ENCODE results near the gene GRID2. TPM values are rescaled to one million over a fixed set of nuclear protein-coding genes. Genes with fewer than 3 reads are reported as not detected.

The GRID2 gene
- total and polyA plus RNA-seq, 5 experiments from 2014 or later, result not detected

DNA sequence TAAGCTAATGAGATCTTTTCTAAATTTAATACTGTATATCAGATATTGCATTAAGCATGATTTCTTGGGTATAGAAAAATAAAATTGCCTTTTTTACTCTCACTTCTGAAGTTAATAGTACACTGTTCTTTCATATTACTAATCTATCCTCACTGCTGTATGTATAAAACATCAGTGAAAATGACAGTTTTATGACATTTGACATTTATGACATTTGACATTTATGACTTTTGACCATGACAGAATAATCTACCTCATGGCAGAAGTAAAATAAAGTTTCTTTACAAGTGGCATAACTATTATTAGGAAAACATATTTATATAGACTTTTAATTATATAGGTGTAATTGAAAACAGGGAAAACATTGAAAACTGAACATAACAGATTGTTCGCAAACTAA lies 13.3 kb downstream of the GRID2 start:
- DNase-seq (no peak), ATAC-seq (no peak)
- POLR2A ChIA-PET, result no interaction called here
- H3K9me3 Mint-ChIP-seq, result peaks cover 0 to 14% (median 3%) of the 10 kb centered on the region in 9 donors
- no peaks in the 10 kb centered on the region for H3K4me1 Mint-ChIP-seq
- no peak overlapping the region for H3K27ac Mint-ChIP-seq
- no peaks in the 10 kb centered on the region for H3K27me3 Mint-ChIP-seq
- H3K36me3 Mint-ChIP-seq, result no peaks in the 10 kb centered on the region
- H3K4me3 Mint-ChIP-seq, result no peak overlapping the region

GRCh38 chr4:92328095-92328494 lies 24.3 kb downstream of the GRID2 start:
- no peak overlapping the region for H3K4me3 Mint-ChIP-seq
- H3K4me1 Mint-ChIP-seq, result no peaks in the 10 kb centered on the region
- POLR2A ChIA-PET, result no interaction called here
- H3K9me3 Mint-ChIP-seq, result peaks cover 0 to 8% (median 0%) of the 10 kb centered on the region in 9 donors
- DNase-seq (no peak), ATAC-seq (no peak)
- H3K27ac Mint-ChIP-seq, result no peak overlapping the region
- no peaks in the 10 kb centered on the region for H3K27me3 Mint-ChIP-seq
- no peaks in the 10 kb centered on the region for H3K36me3 Mint-ChIP-seq

DNA sequence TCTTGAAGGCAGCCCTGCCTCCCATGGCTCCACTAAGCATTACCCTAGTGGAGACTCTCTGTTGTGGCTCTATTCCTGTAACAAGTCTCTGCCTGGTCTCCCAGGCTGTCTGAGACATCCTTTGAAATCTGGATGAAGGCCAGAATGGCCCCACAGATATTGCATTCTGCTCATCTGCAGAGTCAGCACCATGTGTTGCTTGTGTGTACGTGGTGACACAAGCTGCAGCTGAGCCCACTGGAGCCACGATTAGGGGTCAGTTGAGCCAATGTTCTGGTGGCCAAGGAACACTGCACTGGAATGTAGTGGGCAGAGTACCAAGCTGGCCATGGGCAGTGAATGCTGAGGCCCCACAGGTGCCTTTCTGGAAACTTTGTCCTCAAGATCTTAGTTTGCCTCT lies 29.2 kb downstream of the GRID2 start:
- Mint-ChIP-seq H3K27me3 (no peaks in the 10 kb centered on the region), H3K4me3 (no peak overlapping the region), H3K27ac (no peak overlapping the region), H3K36me3 (no peaks in the 10 kb centered on the region), H3K9me3 (peaks cover 0 to 10% (median 2%) of the 10 kb centered on the region in 9 donors), H3K4me1 (no peaks in the 10 kb centered on the region)
- no peak for ATAC-seq
- POLR2A ChIA-PET, result no interaction called here
- DNase-seq, result no peak

DNA sequence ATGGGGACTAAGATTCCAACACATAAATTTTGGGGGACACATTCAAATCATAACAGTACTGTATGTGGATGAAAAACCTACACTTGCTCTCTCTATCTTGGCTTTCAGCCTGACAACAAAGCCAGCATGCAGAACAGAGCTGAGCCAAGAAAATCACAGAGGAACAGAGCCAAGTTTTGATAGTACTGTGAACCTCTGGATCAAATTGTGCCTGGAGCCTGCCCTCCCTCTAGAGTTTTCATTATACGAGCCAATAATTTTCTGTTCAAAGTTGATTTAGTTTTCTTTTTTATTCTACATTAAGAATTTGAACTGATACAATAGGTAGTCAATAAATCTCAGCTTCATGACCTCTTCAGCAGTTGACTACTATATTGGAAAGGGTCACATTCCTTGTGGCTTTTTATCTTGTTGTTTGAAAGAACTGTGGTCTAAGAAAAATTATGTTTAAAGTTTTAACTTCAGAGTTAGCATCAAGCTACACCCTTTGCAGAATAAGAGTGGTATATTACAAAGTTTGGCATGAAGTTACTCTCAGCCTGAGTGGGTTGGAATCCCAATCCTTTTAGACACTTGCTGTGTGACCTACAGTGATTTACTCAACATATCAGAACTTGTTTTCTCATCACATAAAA lies 31.1 kb downstream of the GRID2 start:
- Mint-ChIP-seq H3K27ac (no peak overlapping the region), H3K9me3 (peaks cover 0 to 16% (median 2%) of the 10 kb centered on the region in 9 donors), H3K4me1 (no peaks in the 10 kb centered on the region), H3K36me3 (no peaks in the 10 kb centered on the region), H3K4me3 (no peak overlapping the region), H3K27me3 (no peaks in the 10 kb centered on the region)
- DNase-seq, result no peak
- POLR2A ChIA-PET, result no interaction called here
- no peak for ATAC-seq

GRCh38 chr4:92339676-92340075 lies 35.9 kb downstream of the GRID2 start:
- H3K27ac Mint-ChIP-seq, result no peak overlapping the region
- no peak for ATAC-seq
- no peaks in the 10 kb centered on the region for H3K4me1 Mint-ChIP-seq
- no peak overlapping the region for H3K4me3 Mint-ChIP-seq
- H3K9me3 Mint-ChIP-seq, result peaks cover 0 to 16% (median under 1%) of the 10 kb centered on the region in 9 donors
- POLR2A ChIA-PET, result no interaction called here
- H3K27me3 Mint-ChIP-seq, result no peaks in the 10 kb centered on the region
- DNase-seq, result no peak
- H3K36me3 Mint-ChIP-seq, result no peaks in the 10 kb centered on the region

DNA sequence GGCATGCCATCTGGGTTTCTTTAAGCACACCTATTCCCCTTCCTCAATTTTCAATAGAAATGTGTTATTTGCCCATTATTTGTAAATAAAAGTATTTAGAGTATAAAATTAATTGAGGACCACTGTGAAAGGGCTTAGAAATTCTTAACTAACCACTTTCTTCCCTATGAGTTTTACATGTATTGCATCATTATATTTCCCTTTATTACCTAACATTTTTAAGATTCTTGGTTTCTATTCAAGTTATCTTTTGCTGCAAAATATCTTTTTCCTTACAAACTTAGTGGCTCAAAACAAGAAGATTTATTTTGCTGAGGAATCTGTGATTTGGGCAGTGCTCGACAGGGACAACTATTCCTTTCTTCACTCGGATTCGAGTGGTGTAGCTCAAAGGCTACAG lies 40.5 kb downstream of the GRID2 start:
- no peaks in the 10 kb centered on the region for H3K36me3 Mint-ChIP-seq
- peaks cover 0 to 9% (median 0%) of the 10 kb centered on the region in 9 donors for H3K9me3 Mint-ChIP-seq
- H3K27me3 Mint-ChIP-seq, result no peaks in the 10 kb centered on the region
- no peak for DNase-seq
- H3K27ac Mint-ChIP-seq, result no peak overlapping the region
- POLR2A ChIA-PET, result no interaction called here
- no peak for ATAC-seq
- H3K4me1 Mint-ChIP-seq, result no peaks in the 10 kb centered on the region
- H3K4me3 Mint-ChIP-seq, result no peak overlapping the region

GRCh38 chr4:92346289-92346688 lies 42.5 kb downstream of the GRID2 start:
- DNase-seq, result no peak
- Mint-ChIP-seq H3K27me3 (no peaks in the 10 kb centered on the region), H3K36me3 (no peaks in the 10 kb centered on the region), H3K4me1 (no peaks in the 10 kb centered on the region), H3K27ac (no peak overlapping the region), H3K4me3 (no peak overlapping the region), H3K9me3 (peaks cover 0 to 11% (median 0%) of the 10 kb centered on the region in 9 donors)
- no peak for ATAC-seq
- POLR2A ChIA-PET, result no interaction called here

GRCh38 chr4:92357966-92358365 lies 54.2 kb downstream of the GRID2 start:
- Mint-ChIP-seq H3K36me3 (no peaks in the 10 kb centered on the region), H3K4me1 (no peaks in the 10 kb centered on the region), H3K27me3 (no peaks in the 10 kb centered on the region), H3K9me3 (peaks cover 0 to 9% (median 2%) of the 10 kb centered on the region in 9 donors), H3K4me3 (no peak overlapping the region), H3K27ac (no peak overlapping the region)
- POLR2A ChIA-PET, result no interaction called here
- DNase-seq (no peak), ATAC-seq (no peak)

DNA sequence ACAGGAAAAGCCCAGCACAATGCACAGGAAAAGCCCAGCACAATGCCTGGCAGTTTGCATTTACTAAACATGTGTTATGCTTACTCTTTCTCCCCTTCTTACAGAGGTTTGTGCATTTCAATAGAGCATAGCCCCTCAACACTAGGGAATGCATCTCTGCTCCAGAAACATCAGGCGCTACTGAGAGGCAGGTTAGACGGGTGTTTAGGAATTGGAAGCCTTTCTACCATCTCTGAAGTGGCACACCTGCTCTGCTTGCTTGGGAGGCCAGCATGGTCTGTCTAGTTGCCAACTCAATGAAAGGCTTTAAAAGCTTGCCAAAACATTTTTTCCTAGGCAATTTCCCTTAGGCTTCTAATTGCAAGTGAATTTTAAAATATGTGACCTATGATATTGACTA lies 55.7 kb downstream of the GRID2 start:
- Mint-ChIP-seq H3K36me3 (no peaks in the 10 kb centered on the region), H3K27me3 (no peaks in the 10 kb centered on the region), H3K9me3 (peaks cover 0 to 8% (median 0%) of the 10 kb centered on the region in 9 donors), H3K4me1 (no peaks in the 10 kb centered on the region), H3K4me3 (no peak overlapping the region), H3K27ac (no peak overlapping the region)
- DNase-seq (no peak), ATAC-seq (no peak)
- POLR2A ChIA-PET, result no interaction called here

- POLR2A ChIA-PET, result no interaction called here
Observed at GRCh38 chr4:92362028-92362427, 58.3 kb downstream of the GRID2 start.

DNA sequence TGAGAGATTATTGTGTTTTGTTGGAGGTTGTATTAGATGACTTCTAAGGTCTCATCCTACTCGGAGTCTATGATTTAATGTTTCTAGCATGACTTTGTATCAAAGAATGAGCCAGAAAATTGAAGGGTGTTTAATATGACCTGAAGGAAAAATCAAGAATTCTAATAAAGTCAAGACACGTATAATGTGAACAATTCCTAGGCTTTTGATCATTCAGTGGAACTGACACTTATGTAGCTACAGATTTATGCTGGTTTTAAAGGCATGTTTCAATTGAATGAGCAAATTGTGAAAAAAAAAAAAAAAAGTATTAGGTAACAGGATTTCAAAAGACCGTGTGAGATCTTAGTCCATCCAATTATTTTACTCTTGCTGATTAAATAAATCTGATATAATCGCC lies 64.9 kb downstream of the GRID2 start:
- no peak overlapping the region for H3K27ac Mint-ChIP-seq
- POLR2A ChIA-PET, result no interaction called here
- no peaks in the 10 kb centered on the region for H3K27me3 Mint-ChIP-seq

More at GRCh38 chr4:92362028-92362427, 58.3 kb downstream of the GRID2 start:
- Mint-ChIP-seq H3K4me1 (no peaks in the 10 kb centered on the region), H3K4me3 (no peak overlapping the region), H3K27me3 (no peaks in the 10 kb centered on the region), H3K36me3 (no peaks in the 10 kb centered on the region), H3K9me3 (peaks cover 0 to 18% (median 2%) of the 10 kb centered on the region in 9 donors), H3K27ac (no peak overlapping the region)
- no peak for DNase-seq
- no peak for ATAC-seq

DNA sequence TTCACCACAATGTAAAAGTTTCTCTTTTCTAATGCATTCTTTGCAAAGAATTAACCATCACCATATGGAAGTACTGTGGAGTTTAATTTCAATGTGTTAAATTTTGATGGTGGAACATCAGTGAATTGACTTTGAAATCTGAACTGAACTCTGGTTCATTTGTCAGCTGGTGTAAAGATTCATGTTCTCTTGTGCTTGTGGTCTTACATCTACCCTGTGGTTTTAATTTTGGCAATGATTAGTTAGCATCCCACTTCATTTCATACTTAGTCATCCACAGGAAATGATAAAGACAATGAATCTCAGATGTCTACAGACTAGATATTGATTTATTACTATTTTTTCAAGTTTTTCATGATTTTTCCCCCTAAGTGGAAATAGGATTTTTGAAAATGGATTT lies 77.8 kb downstream of the GRID2 start:
- Mint-ChIP-seq H3K4me1 (no peaks in the 10 kb centered on the region), H3K4me3 (no peak overlapping the region), H3K9me3 (peaks cover 0 to 17% (median 7%) of the 10 kb centered on the region in 9 donors), H3K36me3 (no peaks in the 10 kb centered on the region), H3K27ac (no peak overlapping the region), H3K27me3 (peaks cover 0 to 1% (median 0%) of the 10 kb centered on the region in 5 donors)
- POLR2A ChIA-PET, result no interaction called here
- no peak for ATAC-seq
- DNase-seq, result no peak

More for the DNA sequence above, 64.9 kb downstream of the GRID2 start:
- DNase-seq, result no peak
- Mint-ChIP-seq H3K4me3 (no peak overlapping the region), H3K9me3 (peaks cover 0 to 18% (median 4%) of the 10 kb centered on the region in 9 donors), H3K36me3 (no peaks in the 10 kb centered on the region), H3K4me1 (no peaks in the 10 kb centered on the region)
- ATAC-seq, result no peak

- Mint-ChIP-seq H3K36me3 (no peaks in the 10 kb centered on the region), H3K4me1 (no peaks in the 10 kb centered on the region), H3K27me3 (peaks cover 0 to 1% (median 0%) of the 10 kb centered on the region in 5 donors), H3K4me3 (no peak overlapping the region), H3K27ac (no peak overlapping the region), H3K9me3 (peaks cover 0 to 17% (median 4%) of the 10 kb centered on the region in 9 donors)
- ATAC-seq, result no peak
- DNase-seq, result no peak
- POLR2A ChIA-PET, result no interaction called here
Observed at GRCh38 chr4:92382128-92382527, 78.4 kb downstream of the GRID2 start.

- Mint-ChIP-seq H3K36me3 (no peaks in the 10 kb centered on the region), H3K9me3 (peaks cover 0 to 10% (median 0%) of the 10 kb centered on the region in 9 donors), H3K4me3 (no peak overlapping the region), H3K4me1 (no peaks in the 10 kb centered on the region), H3K27me3 (peaks cover 0 to 1% (median 0%) of the 10 kb centered on the region in 5 donors), H3K27ac (no peak overlapping the region)
- no peak for ATAC-seq
- POLR2A ChIA-PET, result no interaction called here
- no peak for DNase-seq
Observed at GRCh38 chr4:92387459-92388069, 83.8 kb downstream of the GRID2 start.

Measured in naive thymus-derived CD8-positive, alpha-beta T cell (primary cell).